HG02840 (cell line): ENCODE results near the gene DPP6.

Source experiments
- ATAC-seq: cut with Tn5 transposase; IDR thresholded peaks from one replicate; pipeline ENCODE4 v1.9.1; 2021; ENCODE audit warnings: mild to moderate bottlenecking, moderate library complexity, moderate number of reproducible peaks; ENCODE audit not compliant: unreplicated experiment, low FRiP score

Gene DPP6

DNA sequence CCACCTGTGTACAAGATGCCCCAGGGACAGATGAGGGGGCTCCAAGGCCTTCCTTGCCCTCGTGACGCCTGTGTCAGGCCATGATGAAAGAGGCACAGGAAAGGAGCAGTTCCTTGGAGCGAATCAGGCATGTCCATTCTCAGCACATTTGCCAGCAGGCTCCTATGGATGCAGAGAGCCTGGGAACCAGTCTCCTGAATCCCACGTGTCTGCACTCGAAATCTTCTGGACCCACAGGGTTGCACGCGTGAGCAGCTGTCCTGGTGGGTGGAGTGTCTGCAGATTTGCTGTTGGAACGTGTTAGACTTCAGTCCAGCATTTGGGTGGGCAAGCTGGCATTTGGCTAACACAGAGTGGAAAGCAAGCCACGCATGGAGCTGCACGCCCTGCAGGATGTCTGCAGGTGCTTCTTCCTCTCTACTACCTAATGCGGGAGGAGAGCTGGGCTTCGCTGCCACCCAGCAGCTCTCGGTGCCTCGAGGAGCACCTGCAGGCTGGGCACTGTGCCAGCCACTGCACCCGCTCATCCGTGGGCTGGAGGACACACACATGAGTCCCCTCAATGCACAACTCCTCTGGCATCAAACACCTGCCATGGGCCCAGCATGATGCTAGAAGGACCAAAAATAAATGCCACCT lies 810.1 kb downstream of the DPP6 start:
- ATAC-seq = no peak

DNA sequence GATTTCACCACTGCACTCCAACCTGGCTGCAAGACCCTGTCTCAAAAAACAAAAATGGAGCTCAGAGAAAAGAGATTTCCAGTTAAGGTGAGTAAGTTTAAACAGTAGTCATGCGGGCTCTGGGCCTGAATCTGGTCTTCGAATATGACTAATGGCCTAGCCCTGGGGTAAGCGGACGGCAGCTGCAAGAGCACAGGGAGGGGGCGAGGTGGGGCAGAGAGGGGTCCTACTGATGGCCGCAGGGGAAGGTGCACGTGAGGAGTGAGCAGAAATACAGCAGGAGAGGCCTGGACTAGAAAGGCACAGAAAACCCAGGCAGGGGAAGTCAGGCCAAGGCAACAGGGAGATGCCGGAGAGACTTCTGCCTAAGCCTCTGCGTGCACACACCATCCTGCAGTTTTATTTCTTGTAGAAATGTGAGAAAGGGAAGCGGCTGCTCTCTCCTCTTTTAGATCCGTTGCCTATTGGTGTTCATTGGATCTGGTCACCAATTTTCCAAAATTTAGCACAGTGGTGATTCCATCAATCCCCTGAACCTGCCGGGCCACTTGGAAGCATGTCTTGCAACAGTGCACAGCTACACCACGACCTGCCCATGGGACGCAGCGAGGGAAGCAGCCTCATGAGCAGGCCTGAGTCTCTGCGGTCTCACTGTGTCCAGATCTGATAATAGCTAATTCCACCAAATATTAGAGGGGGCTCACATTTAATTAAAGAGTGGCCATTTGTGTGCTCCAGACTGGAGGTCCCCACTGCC lies 811.7 kb downstream of the DPP6 start:
- no peak for ATAC-seq

DNA sequence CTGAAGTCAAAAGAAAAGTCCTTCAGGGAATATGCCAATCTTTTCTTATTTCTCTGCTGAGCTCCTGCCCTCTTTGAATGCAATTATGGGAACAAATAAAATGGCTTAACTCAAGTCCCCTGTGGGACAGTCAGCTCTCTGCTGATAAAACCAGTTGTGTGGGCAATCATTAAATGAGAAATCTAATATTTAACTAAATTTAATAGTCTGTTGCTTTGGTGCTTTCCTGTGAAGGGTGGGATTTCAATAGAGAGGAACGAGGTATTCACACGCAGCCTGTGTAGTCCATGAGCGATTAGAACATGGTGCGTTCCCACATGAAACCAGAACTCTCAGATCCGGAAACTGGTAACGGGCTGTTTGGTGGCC lies 812.3 kb downstream of the DPP6 start:
- no peak for ATAC-seq

DNA sequence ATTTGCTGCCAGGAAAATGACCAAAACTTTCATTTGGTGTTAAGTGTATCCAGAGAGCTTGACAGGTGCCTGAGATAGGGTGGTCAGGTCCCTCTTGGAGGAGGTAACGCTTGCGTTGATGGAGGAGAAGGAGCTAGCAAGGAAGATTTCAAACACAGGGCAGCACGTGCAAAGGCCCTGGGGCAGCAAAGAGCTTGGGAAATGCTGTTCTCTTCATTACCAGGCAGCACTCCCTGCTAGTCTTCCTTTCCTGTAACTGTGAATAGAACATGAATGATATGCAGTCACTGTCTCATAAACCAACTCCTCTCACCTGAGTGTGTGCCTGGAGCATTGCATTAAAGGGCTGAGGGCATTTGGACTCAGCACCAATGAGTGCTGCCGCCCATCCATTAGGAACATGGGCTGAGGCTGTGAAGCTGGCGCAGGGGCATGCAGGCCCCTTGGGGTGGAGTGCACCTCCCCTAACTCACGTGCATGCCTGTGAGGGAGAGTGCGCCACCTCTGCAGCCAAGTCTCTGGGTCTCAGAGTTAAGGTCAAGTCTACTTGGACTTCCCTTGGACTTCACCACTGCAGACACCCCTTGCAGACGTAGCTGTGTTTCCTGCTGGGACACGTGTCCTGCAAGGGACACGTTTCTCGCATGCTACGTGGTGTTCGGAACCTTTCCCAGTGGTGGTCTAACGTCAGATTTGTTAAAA lies 813.9 kb downstream of the DPP6 start:
- ATAC-seq = no peak

DNA sequence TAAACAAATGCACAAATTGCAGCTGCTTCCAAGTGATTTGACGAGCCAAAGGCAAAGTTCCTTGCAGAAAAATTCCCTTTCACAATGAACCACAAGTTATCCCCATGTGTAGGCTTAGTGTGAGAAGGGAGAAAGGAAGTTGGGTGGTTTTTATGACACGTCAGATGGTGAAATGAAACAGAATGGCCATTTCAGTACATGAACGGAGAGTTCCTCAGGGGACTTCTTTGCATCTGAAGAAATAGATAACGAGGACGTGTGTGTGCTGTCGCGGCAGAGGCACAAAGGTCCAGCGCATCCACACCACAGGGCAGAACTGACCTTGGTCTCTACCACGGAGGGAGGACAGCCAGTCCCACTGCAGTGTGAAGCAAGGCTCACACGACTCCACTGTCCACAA lies 814.9 kb downstream of the DPP6 start:
- no peak for ATAC-seq

DNA sequence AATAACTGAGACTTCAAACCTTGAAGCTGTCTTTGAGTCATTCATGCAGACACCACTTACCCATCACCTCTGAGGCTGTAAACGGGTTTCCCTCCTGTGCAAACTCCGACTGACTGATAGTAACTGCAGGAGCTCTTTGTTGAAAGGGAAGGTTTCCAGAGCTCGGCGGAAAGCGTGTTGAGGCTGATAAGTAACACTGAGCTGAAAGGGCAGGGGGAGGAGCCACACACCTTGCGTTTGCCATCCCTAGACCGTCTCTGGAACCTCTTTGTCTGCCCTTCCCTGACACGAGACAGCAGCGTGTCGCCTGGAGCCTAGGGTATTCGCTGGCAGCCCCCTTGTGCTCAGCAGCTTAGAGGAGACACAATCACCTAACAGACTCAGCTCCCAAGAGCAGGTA lies 816.7 kb downstream of the DPP6 start:
- ATAC-seq = no peak

DNA sequence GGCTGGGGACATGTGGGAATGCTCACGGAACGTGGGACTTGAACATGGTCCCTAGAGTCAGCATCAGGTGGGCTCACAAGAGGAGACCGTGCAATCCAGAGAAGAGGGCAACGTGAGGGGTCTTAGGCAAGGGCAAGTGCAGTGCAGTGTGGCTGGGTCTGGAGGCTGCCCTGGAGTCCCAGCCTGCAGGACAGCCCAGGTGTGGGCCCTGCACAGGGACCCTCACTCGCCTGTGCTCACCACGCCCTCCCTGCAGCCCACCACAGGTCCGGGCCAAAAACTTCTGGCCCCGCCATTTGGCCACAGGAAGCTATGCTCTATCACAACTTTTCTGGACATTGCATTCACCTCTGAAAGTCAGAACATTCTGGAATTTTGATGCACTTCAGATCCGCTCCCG lies 817.2 kb downstream of the DPP6 start:
- ATAC-seq = no peak

DNA sequence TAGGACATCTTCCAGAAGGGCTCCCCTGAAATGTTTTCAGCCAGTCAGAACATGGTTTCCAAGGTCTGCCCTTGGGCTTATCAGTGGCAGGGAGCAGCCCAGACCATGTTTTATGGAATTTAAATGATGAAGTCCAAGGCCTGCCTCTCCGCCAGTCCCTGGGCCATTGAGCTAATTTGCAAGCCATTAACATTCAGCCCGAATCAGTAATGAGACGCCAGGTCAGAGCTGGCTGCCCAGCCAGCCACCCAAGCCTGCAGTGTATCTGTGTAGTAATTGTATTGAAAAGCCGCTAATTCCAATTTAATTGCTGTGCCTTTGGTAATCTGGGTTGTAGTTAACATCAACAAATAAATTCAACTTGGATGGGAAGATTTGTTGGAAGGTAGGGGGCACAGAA lies 819.3 kb downstream of the DPP6 start:
- no peak for ATAC-seq

DNA sequence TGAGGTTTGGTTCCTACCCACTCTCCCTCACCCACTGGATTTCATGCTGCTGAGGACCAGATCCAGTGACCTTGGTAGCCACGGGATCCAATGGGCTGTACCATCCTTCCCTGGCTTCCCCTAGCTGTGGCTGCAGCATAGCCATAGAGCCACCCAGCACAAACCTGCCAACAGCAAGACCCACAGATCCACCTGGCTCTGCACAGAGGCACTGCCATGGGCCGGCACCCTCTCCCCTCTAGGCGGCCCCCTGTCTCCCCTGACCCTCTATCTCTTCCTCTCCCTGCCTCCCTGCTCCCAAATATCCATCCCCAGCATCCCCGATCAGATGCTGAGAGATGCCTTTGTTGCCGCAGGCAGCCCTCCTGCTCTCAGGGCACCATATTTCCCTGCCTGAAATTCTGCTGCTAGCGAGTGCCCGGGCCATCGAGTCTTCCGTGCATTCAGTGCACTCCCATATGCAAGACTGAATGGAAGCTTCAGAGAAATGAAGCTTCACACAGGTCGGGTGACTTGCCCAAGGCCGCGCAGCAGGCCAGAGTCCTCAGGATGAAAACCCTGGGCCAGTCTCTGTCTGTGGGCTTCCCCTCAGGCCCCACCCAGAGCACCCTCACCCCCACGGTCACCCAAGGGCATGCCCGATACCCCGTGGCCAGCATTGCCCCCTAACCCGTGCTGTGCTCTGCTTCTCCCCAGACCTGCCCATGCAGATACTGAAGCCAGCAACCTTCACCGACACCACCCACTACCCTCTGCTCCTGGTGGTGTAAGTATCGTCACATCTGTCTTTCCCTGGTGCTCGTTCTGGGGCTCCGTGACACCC lies 819.9 kb downstream of the DPP6 start:
- no peak for ATAC-seq

DNA sequence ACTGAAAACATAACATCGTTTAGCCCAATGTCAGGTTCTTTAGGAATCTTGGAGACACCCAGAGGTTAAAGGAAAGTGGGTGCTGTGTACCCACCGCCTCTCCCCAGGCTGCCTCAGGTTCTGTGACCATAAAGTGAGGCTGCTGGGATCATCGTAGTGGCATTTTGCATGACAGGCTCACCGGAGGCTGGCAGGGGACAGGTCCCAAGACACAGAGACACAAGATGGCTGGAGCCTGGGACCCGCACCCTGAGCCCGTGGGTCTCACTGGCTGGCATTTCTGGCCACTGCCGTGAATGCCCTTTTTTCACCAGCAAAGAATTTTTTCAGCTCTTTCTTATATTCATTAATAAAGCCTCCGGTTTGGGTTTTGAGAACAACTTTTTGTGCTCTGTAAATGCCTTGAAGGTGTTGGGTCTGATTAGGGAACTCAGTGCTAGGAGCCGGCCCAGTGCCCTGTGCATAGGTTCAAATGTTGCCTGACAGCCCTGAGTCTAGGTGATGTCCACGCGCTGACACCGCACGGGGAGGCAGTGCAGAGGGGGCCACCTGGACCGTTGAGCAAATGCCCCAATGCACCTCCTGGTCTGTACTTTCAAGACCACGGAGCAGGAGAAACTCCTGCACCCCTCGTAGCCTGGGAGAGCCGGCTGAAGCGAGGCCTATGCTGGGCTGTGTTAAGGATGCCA lies 820.8 kb downstream of the DPP6 start:
- no peak for ATAC-seq

DNA sequence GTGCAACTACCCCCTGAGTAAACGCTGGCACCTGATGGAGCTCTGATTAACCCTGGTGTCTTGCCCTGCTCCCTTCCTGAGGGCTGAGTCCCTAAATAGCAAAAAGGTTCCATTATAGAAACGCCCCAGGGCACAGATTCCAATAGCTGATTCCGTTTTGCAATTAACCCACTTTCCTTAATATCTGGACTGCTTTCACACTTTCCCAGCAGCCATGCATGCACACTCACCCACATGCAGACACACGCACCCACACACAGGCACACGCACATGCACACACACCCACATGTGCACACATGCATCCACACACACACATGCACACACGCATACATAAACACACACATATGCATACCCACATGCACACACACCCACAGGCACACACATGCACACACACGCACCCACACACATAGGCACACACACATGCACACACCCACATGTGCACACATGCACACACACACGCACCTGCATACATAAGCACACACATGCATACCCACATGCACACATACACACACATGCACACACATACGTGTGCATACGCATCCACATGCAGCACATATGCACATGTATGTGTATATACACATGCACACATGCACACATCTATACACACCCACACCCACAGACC lies 821.4 kb downstream of the DPP6 start:
- ATAC-seq = no peak

DNA sequence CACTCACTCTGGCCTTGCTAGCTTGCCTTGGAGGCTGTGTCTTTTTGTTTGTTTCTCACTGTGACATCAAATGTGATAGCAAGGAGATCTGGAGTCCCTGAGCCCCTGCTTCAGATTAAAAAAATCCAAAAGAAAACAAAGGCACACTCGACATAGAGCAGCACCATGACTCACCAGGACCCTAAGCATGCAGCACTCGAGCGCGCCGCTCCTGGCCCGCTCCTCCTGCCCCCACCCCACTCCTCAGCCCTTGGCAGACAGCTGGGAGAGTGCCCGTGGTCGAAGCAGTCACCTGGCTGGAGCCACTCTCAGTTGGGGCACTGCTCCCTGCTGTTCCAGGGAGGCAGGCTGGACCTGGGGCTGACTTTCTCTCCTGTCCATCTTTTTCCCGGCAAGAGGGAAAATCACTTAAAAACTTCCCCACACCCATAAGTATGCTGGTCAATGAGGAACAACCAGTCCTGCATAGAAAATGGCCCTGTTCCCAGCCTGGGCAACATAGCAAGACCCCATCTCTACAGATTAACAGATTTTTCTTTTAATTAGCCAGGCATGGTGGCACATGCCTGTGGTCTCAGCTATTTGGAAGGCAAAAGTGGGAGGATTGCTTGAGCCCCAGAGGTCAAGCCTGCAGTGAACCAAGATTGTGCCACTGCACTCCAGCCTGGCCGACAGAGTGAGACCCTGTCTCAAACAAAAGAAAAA lies 822.4 kb downstream of the DPP6 start:
- no peak for ATAC-seq

DNA sequence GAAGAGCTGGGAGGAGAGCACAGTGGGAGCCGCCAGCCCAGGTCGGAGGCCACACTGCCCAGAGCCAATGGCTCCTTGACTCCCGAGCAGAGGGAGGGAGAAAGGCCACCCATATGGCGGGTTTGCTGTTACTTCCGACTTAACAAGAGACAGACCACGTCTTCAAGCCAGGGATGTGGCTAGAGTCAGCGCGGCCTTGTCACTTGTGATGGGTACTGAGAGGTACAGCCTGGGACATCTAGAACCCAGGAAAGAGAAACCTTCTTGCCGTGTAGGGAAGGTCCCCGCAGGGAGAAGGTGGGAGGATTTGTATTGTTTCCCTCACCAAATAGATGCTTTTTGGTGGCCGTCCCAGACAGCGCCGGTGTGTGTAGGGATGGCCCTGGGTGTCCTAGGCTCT lies 823.1 kb downstream of the DPP6 start:
- no peak for ATAC-seq

DNA sequence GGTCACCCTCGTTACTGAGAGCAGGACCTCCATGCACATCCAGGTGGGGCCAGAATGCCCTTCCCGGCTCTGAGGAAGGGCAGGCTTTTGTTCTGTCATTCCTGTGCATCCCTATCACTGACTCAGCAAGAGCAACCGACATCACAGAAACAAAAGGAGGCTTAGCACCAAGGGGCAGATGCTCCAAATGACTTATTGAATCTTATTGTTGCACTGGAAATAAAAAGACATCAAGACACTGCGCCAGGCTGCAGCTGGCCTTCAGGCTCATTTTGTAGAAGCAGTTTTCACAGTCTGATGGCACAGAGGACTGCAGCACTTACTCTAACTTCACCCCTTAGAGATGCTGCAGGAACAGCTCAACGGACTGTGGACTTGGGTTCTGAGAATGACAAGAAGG lies 824.3 kb downstream of the DPP6 start:
- no peak for ATAC-seq

DNA sequence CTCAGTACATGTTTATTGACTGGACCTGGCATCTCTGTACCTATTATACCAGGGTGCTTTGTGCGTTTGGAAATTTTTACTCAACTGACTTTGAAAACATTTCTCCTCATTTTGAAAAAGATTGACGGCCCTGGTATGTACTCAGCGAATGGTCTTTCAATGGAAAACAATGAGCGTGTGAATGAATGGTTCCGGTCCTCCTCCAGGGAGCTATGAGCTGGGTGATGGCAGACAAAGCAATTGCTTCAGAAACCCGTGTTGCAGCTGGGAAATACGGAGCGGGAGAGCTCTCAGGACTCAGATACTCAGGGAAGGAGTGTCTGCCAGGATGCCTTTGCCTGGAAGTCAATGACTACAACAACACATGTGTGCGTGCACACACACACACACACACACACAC lies 824.8 kb downstream of the DPP6 start:
- ATAC-seq = no peak

DNA sequence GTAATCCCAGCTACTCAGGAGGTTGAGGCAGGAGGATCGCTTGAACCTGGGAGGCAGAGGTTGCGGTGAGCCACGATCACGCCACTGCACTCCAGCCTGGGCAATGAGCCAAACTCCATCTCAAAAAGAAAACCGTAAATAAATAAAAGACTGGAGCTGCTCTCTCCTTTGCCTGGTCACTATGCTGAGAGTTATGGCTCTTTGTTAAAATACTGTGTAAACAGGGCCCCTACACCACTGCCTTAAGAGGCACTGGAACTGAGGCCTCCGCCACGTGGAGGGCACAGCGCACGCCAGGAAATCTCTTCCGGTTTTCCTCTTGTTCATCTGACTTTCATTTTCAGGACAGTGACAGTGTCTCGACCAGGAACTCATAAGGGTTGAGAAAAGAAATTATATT lies 827.4 kb downstream of the DPP6 start:
- ATAC-seq = no peak

DNA sequence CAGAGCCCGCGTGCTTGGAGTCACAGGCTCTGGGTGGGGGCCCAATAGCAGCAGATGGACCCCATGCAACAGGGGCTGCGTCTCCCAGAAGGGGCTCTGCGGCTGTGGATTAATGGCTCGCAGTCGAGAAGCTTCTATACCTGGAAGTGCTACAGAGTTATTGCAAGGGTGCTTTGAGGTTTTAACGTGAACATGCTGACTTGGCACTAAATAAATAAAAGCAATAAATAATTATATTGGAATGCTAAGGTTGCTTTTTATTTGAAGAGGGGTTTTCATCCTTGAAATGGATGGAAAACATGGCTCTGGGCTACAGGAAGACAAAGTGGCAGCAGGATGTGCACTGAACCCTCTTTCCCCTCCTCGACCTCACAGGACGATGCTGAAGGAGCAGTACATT lies 828.3 kb downstream of the DPP6 start:
- no peak for ATAC-seq

DNA sequence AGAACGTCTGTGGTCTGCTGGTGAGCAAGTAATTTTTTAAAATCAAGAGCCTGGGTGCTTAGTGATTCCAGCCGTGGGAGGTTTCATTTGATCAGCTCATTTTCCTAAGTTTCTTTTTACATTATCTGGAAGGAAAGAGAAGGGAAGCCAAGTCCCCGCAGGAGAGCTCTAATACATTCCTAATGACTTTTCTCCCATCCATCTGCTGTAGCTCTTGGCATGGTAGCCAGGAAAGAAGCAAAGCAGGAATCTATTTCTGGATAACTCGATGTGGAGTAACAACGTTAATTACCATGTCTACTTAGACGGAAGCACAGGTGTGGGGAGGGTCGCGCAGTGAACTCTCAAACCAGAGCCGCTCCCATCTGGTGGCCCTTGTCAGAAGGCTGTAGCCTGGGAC lies 828.8 kb downstream of the DPP6 start:
- no peak for ATAC-seq

DNA sequence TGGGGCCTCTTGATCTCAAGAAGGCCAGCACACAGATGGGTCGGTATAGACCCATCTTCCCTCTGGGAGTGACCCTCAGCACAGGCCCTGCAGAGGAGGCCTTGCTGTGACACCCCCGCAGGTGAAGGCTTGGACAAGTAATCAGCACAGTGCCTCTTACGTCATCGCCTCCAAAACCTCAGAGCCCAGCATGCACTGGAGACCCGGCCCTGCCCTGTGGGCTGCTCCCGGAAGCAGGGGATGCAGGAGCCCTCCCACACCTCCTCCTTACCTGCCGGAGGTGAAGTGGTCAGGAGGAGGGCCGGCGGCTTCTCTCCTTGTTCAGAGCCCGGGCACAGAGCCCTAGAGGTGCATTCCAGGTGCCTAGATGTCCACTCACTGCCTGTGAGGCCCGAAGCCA lies 829.3 kb downstream of the DPP6 start:
- no peak for ATAC-seq
